Measurements from ENCODE around the gene ARHGEF2.
A peak's percentile ranks its signal among the peaks of the same experiment; 100 is the strongest.

The ARHGEF2 gene

DNA sequence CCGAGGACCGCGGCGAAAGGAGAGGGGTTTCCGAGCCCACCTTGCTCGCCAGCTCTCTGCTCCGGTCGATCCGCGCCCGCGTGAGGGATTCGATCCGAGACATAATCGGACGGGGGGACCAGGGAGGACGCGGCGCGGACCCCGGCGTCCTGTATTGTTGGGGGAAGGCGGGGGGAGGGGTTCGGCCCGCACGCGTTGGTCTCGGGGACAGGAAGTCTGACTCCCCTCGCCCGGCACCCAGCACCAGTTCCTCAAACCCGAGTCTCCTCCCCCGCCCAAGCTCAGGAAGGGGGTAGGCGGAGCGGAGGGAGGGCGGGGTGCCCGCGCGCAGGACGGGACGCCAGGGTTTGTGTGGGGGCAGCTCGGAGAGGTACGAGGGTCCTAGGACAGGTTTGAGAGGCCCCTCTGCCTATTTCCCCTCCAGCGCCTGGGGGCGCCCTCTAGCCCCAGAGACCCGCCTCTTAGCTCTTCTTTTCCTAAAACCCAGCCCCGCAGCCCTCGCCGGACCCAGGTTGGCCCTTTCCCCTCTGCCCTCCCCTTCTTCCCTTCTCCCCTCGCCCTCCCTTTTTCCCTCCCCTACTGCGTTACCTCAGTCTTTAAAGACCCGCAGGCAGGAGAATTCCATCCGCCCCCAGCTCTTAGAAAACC lies at the start of gene ARHGEF2:
Gene ARHGEF2 (minus strand): TSS at position 223 of the 648 bp plus-strand sequence. CDS start 120 bp downstream, at position 103.
- peak; percentile 72 for DNase-seq (ENCODE audit: low read depth)

DNA sequence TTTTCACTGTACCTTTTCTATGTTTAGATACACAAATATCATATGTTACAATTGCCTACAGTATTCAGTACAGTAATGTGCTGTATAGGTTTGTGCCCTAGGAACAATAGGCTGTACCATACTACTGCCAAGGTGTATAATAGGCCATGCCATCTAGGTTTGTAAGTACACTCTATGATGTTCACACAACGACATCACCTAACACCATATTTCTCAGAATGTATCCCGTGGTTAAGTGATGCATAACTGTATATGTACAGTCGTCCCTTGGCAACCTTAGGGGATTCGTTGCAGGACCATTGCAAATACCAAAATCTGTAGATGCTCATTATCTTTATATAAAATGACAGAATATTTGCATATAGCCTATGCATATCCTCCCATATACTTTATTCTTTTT lies 48.2 kb upstream of the ARHGEF2 start:
- no peak for DNase-seq (ENCODE audit: low read depth)

- no peak for DNase-seq (ENCODE audit: low read depth)
These were observed 47.5 kb upstream of the ARHGEF2 start for GRCh38 chr1:156025876-156026275.

- DNase-seq (ENCODE audit: low read depth): no peak
These were observed 46.5 kb upstream of the ARHGEF2 start for GRCh38 chr1:156024801-156025200.

DNA sequence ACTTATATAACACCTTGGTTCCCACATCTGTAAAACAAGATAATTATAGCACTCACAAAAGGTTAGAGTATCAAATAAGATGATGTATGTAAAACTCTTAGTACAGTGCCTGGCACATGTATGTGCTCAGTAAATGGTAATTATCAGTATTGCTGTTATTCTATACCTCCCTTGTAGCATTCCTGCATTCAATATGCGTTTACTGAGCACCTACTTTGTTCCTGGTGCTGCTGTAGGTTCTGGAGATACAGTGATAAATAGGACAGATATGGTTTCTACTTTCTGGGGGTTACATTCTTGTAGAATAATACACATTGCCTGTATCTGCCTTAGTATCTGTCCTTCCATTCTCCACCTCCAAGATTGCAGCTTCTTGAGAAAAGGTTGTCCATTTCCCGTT lies 43.6 kb upstream of the ARHGEF2 start:
- no peak for DNase-seq (ENCODE audit: low read depth)

DNA sequence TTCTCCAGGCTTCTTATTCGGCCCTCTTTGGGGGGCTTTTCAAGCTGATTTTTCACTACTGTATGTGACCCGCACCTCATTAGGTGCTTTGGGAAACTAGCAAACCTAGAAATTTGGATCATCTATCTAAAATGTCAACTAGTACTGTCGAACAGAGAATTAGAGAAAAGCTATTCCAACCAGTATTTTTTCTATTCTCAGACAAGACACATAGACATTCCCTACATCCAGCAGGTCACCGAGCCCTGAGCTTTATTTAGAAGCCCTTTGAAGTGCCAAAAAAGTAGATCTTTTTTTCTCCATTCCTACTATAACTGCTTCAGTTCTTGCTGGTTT lies 42.7 kb upstream of the ARHGEF2 start:
- DNase-seq (ENCODE audit: low read depth): no peak

- peak; percentile 70 for DNase-seq (ENCODE audit: low read depth)
These were observed 42.1 kb upstream of the ARHGEF2 start, which contains the start of gene SSR2 for GRCh38 chr1:156020293-156021092. Gene SSR2, minus strand, starts transcription at chr1:156020951. Its CDS starts 784 bp downstream, at chr1:156020167.

GRCh38 chr1:156019946-156020292 lies 41.6 kb upstream of the ARHGEF2 start:
- no peak for DNase-seq (ENCODE audit: low read depth)

- DNase-seq (ENCODE audit: low read depth): no peak
These were observed 36.5 kb upstream of the ARHGEF2 start for GRCh38 chr1:156014829-156015228.

DNA sequence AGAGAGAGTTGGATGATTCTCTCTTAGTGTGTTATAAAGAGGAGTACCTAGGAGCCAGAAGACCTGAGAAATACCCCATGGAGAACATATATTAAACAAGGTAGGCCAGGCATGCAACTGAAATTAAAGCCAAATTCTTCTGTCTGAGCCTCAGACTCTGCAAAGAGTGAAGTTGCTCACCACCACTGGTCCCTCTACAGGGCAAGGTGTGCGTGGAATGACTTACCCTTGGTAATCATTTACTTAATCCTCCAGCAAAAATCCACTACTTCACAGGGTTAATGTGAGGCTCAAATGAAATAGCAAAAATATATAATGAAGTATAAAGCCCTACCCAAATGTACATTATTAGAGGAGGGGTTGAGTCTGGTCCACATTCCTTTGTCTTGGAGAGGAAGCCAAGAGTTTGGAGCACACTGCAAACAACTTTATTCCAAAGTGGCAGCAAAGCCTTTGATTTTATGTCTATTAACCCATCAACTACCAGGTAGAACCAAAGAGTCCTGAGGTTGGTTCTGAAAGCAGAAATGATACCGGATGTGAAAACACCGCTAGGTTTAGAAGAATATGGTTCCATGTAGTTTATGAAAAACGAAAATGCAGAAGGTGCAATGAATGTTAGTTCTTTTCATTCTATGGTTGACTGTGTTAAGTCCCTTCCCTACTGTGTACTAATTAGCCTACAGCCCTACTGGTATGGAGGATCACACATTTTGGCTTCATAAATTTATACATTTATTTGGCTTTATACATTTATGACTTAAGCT lies 33.9 kb upstream of the ARHGEF2 start:
- no peak for DNase-seq (ENCODE audit: low read depth)

DNA sequence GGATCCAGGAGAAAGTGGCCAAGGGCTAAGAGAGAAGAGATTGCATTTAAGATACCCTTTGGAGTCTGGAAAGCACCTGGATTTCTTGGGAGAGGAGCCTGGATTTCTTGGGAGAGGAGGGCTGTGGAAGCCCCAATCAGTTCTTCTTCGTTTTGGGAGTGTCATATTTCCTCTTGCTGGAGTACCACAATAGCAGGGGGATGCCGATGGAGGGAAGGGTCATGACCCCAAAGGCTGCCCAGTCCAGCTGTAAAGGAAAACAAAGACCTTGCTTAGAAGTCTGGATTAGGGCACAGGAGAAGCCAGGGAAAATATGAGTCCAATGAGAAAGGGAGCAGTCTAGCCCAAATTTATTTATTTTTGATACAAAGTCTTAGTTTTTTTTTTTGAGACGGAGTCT lies 31.1 kb upstream of the ARHGEF2 start:
- no peak for DNase-seq (ENCODE audit: low read depth)

- DNase-seq (ENCODE audit: low read depth): no peak
These were observed 28.5 kb upstream of the ARHGEF2 start for GRCh38 chr1:156006666-156007376.

- no peak for DNase-seq (ENCODE audit: low read depth)
These were observed 26.7 kb upstream of the ARHGEF2 start for GRCh38 chr1:156004843-156005584.

- DNase-seq (ENCODE audit: low read depth): no peak
These were observed 25.5 kb upstream of the ARHGEF2 start for GRCh38 chr1:156003923-156004188.

DNA sequence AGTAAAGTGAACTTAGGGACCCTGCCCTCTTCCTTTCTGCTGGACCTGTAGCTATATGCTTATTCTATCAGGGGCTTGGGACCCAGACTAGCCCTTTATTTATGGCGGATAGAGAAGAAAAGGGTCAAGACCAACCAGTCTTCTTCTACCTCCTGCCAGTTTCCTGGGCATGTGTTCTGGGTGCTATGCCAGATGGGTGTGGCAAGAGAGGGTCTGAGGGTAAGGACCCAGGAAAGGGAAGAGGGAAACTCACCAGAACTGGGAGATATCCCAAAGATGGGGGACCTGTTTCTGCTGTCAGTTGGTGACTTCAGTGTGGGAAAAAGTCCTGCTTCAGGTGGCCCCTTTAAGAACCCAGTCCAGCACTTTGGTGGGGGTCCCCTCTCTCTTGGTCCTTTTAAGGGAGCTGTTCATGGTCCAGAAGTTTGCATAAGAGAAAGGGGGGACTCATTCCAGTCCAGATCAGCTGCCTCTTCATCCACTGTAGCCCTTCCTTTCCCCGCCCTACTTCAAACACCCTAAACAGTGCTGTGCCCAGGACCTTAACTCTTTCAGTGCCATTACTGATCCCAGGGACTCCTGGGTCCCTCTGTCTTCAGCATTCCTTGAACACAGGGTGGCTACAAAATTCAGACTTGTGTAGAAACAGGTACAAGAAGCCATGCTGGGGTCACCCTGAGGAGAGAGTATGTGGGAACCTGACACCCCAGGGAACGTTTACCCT lies 24.0 kb upstream of the ARHGEF2 start:
- DNase-seq (ENCODE audit: low read depth): no peak

DNA sequence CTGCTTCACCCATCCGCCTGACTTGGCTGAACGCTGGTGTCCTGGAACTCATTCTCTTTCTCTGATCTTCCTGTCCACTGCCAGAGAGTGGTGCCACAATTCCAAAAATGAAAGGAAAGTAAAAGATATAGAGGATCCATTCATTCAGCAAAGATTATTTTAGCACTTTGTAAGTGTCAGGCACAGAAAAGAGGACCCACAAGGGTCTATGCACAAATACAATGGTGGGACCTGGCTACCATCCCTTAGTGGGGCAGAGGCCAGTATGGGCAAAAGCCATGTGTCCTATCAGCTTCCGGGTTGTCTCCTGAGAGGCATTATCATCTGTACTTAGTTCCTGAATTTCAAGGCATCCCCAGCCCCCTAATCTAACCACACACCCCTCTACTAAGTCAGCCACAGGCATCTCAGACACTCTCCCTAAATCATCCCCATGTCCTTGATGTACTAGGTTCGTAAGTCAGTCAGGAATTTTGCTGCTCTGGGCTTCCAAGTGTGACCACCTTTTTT lies 23.4 kb upstream of the ARHGEF2 start:
- DNase-seq (ENCODE audit: low read depth): no peak

DNA sequence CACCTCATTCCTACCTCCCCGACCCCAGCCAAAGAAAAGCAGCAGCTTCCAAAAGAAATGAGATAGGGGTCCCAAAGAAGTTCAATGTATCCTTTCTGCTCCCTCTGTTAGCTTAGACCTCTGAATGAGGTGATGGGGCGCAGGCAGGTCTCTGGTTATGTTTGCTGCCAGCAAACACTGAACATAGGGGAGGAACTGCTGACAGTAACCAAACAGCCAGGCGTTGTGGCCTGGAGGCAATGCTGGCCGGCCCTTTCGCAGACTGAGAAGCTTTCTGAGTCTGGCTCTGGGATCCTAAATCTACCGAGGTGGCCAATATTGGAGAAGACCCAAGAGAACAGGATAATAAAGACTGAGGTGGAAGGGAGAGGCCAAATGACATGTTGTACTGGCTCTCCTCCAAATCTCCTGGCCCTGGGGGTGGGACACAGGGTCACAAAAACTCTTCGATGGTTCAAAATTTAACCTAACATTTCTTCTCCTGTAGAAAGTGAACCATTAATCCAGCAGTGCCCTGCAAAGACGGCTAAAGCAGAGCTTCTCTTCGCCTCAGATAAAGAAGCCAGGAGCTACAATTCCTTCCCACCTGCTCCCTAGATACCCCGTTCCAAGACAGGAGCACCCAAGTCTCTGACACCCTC lies 22.8 kb upstream of the ARHGEF2 start:
- no peak for DNase-seq (ENCODE audit: low read depth)

DNA sequence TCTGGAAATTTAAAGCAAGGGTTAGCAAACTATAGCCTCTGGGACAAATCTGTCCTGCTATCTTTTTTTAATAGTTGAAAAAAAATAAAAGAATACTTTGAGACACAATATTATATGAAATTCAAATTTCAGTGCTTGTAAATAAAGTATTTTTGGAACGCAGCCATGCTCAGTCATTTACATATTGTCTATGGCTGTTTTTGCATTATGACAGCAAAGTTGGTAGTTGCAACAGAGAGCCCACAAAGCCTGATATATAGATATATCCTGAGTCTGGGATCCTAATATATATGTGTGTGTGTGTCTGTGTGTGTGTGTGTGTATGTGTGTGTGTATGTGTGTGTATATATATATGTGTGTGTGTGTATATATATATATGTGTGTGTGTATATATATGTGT lies 21.6 kb upstream of the ARHGEF2 start:
- no peak for DNase-seq (ENCODE audit: low read depth)

GRCh38 chr1:155996166-155996565 lies 17.8 kb upstream of the ARHGEF2 start:
- no peak for DNase-seq (ENCODE audit: low read depth)

DNA sequence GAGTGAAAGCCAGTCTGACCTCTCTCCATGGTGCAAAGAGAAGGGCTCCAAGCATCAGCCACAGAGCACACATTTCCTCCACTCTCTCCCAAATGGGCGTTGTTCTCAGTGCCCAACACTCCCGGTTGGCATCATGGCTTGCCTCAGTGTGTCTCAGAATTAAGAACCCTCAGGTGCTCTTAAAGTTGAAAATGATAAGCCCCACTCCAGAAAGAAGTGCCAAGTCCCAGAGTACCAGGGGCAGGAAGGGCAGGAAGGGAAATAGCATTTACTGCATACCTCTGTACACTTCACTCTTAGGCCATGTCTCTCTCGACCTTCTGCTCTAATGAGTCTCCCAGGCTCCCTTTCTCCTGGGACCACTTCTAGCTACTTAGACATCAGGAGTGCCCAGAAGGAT lies 15.2 kb upstream of the ARHGEF2 start:
- no peak for DNase-seq (ENCODE audit: low read depth)

Data from activated T-cell treated with anti-CD3 and anti-CD28 coated beads for 1 hour (primary cell).